HepG2 (cell line): ENCODE data around the gene BMERB1. TPM values are rescaled to one million over a fixed set of nuclear protein-coding genes. Genes with fewer than 3 reads are reported as not detected.

Source experiments
- CBX1 ChIP-seq: IDR thresholded peaks from one replicate; pipeline ENCODE4 v1.6.1; 2016; ENCODE audit warnings: antibody characterized with exemption, low read depth
- CBX2 ChIP-seq, 2 experiments: fragments of 200-600 bp in 1 of 2; sonication (generic); formaldehyde crosslinking in 1 of 2; IDR thresholded peaks; 2 replicates each; pipeline versions ENCODE4 v1.7.0 to v1.8.1; 2018 to 2022; ENCODE audit warnings: low read depth in 2 of 2, low read length in 1 of 2, mild to moderate bottlenecking in 1 of 2, missing genetic modification reagents in 1 of 2
- CREM ChIP-seq, 2 experiments: sonication (generic) in 1 of 2; formaldehyde crosslinking in 1 of 2; IDR thresholded peaks; 2 replicates each; pipeline versions ENCODE4 v1.4.0 to v1.6.1; 2016 to 2020; ENCODE audit warnings: antibody characterized with exemption in 1 of 2, mild to moderate bottlenecking in 1 of 2, missing genetic modification reagents in 1 of 2
- KDM5A ChIP-seq: fragments of 200-600 bp; sonication (generic); IDR thresholded peaks from 2 replicates; pipeline ENCODE4 v1.7.0; 2018; ENCODE audit warnings: antibody characterized with exemption, mild to moderate bottlenecking, low read length, borderline replicate concordance
- MATR3 ChIP-seq: sonication (generic); formaldehyde crosslinking; IDR thresholded peaks from 2 replicates; pipeline ENCODE4 v1.4.0; 2020; ENCODE audit warnings: missing genetic modification reagents
- MTA1 ChIP-seq: sonication (generic); formaldehyde crosslinking; IDR thresholded peaks from 2 replicates; pipeline ENCODE4 v1.4.0; 2020; ENCODE audit warnings: missing genetic modification reagents, mild to moderate bottlenecking, borderline replicate concordance
- RELA ChIP-seq: sonication (generic); formaldehyde crosslinking; IDR thresholded peaks from 2 replicates; pipeline ENCODE4 v1.4.0; 2020; ENCODE audit warnings: missing genetic modification reagents
- TCF12 ChIP-seq, 2 experiments: fragments of 450-650 bp in 1 of 2; sonication (generic) in 1 of 2; formaldehyde crosslinking in 1 of 2; IDR thresholded peaks; 2 replicates each; pipeline versions ENCODE4 v1.6.1 to v1.8.0; 2017 to 2022; ENCODE audit warnings: antibody characterized with exemption in 1 of 2, mild to moderate bottlenecking in 1 of 2, missing genetic modification reagents in 1 of 2, moderate library complexity in 1 of 2
- TEAD2 ChIP-seq: sonication (generic); formaldehyde crosslinking; IDR thresholded peaks from 2 replicates; pipeline ENCODE4 v1.9.0; 2021; ENCODE audit warnings: missing genetic modification reagents
- ZNF263 ChIP-seq: sonication (generic); formaldehyde crosslinking; IDR thresholded peaks from 2 replicates; pipeline ENCODE4 v1.4.0; 2020; ENCODE audit warnings: missing genetic modification reagents
- ZNF441 ChIP-seq: sonication (generic); formaldehyde crosslinking; IDR thresholded peaks from 2 replicates; pipeline ENCODE4 v1.7.0; 2021; ENCODE audit warnings: missing genetic modification reagents, borderline replicate concordance
- ZNF569 ChIP-seq: sonication (generic); formaldehyde crosslinking; IDR thresholded peaks from 2 replicates; pipeline ENCODE4 v1.5.0; 2020; ENCODE audit warnings: mild to moderate bottlenecking, missing genetic modification reagents, moderate library complexity, borderline replicate concordance
- ZNF589 ChIP-seq: sonication (generic); formaldehyde crosslinking; conservative IDR thresholded peaks from 2 replicates; pipeline ENCODE4 v1.8.0; 2022; ENCODE audit warnings: mild to moderate bottlenecking, moderate library complexity, missing genetic modification reagents
- ZNF773 ChIP-seq: sonication (generic); formaldehyde crosslinking; IDR thresholded peaks from 2 replicates; pipeline ENCODE4 v1.4.0; 2020; ENCODE audit warnings: missing genetic modification reagents, borderline replicate concordance
- polyA plus RNA-seq, 8 experiments: library from polyadenylated mRNA; depleted of rRNA in 3 of 8; stranded (reverse) in 7 of 8; unstranded in 1 of 8; fragments of >200 nt; fragmentation: Illumina TruSeq in 4 of 8; extraction: Trizol in 4 of 8; gene quantifications; 2 replicates each; pipeline versions ENCODE4 v1.2.1 to v1.2.3, GENCODE V29; 2011 to 2016; ENCODE audit warnings: low read depth in 4 of 8, missing spikeins in 1 of 8, mixed read lengths in 1 of 8; ENCODE audit not compliant: insufficient read depth in 1 of 8
- total RNA-seq, 5 experiments: library from RNA; depleted of rRNA; stranded (reverse); fragments of >200 nt; fragmentation: Illumina TruSeq; extraction: Trizol; gene quantifications; 2 replicates each; pipeline ENCODE4 v1.2.3, GENCODE V29; 2016; ENCODE audit warnings: low read depth in 1 of 5
- TF ChIP-seq, protein P1 (sequence below): sonication (generic); formaldehyde crosslinking; IDR thresholded peaks from 2 replicates; pipeline ENCODE4 v1.5.0; 2020; ENCODE audit warnings: missing genetic modification reagents
- TF ChIP-seq, protein P2 (sequence below): sonication (generic); formaldehyde crosslinking; IDR thresholded peaks from 2 replicates; pipeline ENCODE4 v1.4.0; 2020; ENCODE audit warnings: missing genetic modification reagents, borderline replicate concordance
- TF ChIP-seq, protein P3 (sequence below): IDR thresholded peaks from 2 replicates; pipeline ENCODE4 v1.6.1; 2016
- TF ChIP-seq, protein P4 (sequence below): sonication (generic); formaldehyde crosslinking; IDR thresholded peaks from 2 replicates; pipeline ENCODE4 v1.5.0; 2020; ENCODE audit warnings: missing genetic modification reagents
- TF ChIP-seq, protein P5 (sequence below): IDR thresholded peaks from 2 replicates; pipeline ENCODE4 v1.6.1; 2016; ENCODE audit warnings: mild to moderate bottlenecking, missing biosample characterization, missing genetic modification reagents
- TF ChIP-seq, protein P6 (sequence below): sonication (generic); formaldehyde crosslinking; IDR thresholded peaks from 2 replicates; pipeline ENCODE4 v1.5.1; 2020; ENCODE audit warnings: mild to moderate bottlenecking, missing genetic modification reagents

BMERB1 gene
- total and polyA plus RNA-seq, 2 of the 13 experiments (the other 11 are each of a cell fraction or from before 2014, with no cell fraction given): 1.4 TPM

DNA sequence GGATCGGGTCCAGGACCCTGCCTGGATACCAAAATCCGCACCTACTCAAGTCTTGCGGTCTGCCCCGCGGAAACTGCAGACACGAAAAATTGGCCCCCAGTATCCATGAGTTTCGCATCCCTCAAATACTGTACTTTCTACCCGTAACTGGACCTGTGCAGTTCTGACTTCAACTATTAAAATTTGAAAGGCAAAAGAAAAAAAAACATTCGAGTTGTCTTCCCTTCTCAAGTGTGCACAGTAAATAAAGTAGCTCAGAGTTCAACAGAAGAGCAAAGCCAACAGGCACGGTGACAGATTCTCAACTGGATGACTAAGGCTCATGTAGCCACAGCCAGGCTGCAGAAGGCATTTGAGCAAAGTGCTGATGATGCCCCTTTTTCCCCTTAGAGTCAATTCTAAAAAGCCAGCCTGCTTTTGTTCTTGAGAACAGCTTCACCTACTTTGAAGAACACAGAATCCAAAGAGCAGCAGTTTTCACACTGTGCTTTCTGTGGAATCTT is 176.0 kb downstream of the BMERB1 start (continued):
- TF ChIP-seq, protein P1, sequence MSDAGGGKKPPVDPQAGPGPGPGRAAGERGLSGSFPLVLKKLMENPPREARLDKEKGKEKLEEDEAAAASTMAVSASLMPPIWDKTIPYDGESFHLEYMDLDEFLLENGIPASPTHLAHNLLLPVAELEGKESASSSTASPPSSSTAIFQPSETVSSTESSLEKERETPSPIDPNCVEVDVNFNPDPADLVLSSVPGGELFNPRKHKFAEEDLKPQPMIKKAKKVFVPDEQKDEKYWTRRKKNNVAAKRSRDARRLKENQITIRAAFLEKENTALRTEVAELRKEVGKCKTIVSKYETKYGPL (CRISPR knock-in tag): no peak
- TF ChIP-seq ZNF263 (CRISPR knock-in tag): no peak
- no peak for TF ChIP-seq TEAD2
- TF ChIP-seq, protein P2, sequence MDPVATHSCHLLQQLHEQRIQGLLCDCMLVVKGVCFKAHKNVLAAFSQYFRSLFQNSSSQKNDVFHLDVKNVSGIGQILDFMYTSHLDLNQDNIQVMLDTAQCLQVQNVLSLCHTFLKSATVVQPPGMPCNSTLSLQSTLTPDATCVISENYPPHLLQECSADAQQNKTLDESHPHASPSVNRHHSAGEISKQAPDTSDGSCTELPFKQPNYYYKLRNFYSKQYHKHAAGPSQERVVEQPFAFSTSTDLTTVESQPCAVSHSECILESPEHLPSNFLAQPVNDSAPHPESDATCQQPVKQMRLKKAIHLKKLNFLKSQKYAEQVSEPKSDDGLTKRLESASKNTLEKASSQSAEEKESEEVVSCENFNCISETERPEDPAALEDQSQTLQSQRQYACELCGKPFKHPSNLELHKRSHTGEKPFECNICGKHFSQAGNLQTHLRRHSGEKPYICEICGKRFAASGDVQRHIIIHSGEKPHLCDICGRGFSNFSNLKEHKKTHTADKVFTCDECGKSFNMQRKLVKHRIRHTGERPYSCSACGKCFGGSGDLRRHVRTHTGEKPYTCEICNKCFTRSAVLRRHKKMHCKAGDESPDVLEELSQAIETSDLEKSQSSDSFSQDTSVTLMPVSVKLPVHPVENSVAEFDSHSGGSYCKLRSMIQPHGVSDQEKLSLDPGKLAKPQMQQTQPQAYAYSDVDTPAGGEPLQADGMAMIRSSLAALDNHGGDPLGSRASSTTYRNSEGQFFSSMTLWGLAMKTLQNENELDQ (CRISPR knock-in tag): no peak
- no peak for TF ChIP-seq MTA1 (CRISPR knock-in tag)
- TF ChIP-seq, protein P3, sequence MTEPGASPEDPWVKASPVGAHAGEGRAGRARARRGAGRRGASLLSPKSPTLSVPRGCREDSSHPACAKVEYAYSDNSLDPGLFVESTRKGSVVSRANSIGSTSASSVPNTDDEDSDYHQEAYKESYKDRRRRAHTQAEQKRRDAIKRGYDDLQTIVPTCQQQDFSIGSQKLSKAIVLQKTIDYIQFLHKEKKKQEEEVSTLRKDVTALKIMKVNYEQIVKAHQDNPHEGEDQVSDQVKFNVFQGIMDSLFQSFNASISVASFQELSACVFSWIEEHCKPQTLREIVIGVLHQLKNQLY: no peak
- no peak for TF ChIP-seq ZNF589 (CRISPR knock-in tag)
- TF ChIP-seq RELA (CRISPR knock-in tag): no peak
- no peak for TF ChIP-seq CBX1
- no peak for TF ChIP-seq ZNF773 (CRISPR knock-in tag)
- no peak for TF ChIP-seq TCF12 (IDR thresholded peaks at IDR 0.05)
- TF ChIP-seq TCF12 (CRISPR knock-in tag; IDR thresholded peaks at IDR 0.05): 0 out of 2 replicates have a peak, but pooled peaks have one; percentile 15
- TF ChIP-seq, protein P4, sequence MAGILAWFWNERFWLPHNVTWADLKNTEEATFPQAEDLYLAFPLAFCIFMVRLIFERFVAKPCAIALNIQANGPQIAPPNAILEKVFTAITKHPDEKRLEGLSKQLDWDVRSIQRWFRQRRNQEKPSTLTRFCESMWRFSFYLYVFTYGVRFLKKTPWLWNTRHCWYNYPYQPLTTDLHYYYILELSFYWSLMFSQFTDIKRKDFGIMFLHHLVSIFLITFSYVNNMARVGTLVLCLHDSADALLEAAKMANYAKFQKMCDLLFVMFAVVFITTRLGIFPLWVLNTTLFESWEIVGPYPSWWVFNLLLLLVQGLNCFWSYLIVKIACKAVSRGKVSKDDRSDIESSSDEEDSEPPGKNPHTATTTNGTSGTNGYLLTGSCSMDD (CRISPR knock-in tag): no peak
- TF ChIP-seq ZNF441 (CRISPR knock-in tag): peak; percentile 91; the same call in 1 of the 2 replicates
- TF ChIP-seq KDM5A: no peak
- peak; percentile 58; the same call in 1 of the 2 replicates for TF ChIP-seq CREM (IDR thresholded peaks at IDR 0.05)
- TF ChIP-seq CREM (CRISPR knock-in tag; IDR thresholded peaks at IDR 0.05): no peak
- no peak for TF ChIP-seq MATR3
- TF ChIP-seq, protein P5, sequence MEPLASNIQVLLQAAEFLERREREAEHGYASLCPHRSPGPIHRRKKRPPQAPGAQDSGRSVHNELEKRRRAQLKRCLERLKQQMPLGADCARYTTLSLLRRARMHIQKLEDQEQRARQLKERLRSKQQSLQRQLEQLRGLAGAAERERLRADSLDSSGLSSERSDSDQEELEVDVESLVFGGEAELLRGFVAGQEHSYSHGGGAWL (CRISPR knock-in tag): no peak
- TF ChIP-seq CBX2 (IDR thresholded peaks at IDR 0.05; ENCODE audit: low read depth, low read length): no peak
- no peak for TF ChIP-seq CBX2 (CRISPR knock-in tag; IDR thresholded peaks at IDR 0.05; ENCODE audit: low read depth)
- TF ChIP-seq ZNF569: no peak
- TF ChIP-seq, protein P6, sequence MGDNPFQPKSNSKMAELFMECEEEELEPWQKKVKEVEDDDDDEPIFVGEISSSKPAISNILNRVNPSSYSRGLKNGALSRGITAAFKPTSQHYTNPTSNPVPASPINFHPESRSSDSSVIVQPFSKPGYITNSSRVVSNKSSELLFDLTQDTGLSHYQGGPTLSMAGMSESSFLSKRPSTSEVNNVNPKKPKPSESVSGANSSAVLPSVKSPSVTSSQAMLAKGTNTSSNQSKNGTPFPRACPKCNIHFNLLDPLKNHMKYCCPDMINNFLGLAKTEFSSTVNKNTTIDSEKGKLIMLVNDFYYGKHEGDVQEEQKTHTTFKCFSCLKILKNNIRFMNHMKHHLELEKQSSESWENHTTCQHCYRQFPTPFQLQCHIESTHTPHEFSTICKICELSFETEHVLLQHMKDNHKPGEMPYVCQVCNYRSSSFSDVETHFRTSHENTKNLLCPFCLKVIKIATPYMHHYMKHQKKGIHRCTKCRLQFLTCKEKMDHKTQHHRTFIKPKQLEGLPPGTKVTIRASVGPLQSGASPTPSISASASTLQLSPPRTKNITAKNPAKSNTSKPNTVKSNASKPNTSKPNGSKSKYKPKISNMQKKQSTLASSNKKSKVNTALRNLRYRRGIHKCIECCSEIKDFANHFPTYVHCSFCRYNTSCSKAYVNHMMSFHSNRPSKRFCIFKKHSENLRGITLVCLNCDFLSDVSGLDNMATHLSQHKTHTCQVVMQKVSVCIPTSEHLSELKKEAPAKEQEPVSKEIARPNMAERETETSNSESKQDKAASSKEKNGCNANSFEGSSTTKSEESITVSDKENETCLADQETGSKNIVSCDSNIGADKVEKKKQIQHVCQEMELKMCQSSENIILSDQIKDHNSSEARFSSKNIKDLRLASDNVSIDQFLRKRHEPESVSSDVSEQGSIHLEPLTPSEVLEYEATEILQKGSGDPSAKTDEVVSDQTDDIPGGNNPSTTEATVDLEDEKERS: peak; percentile 91
